Amygdala (tissue), 56 donors: ENCODE measurements around the gene MCEE.
"Not testable (repeated sequence)": the region's sequence is repeated elsewhere in the genome, so short reads cannot be mapped to it uniquely, and the experiment has no call there.

Source experiments
- DNase-seq, 56 donors: peaks; one replicate each; lab custom pipeline; 2025; lab: John Stamatoyannopoulos, UW

The MCEE gene

GRCh38 chr2:71129114-71129901 lies 721 bp downstream of the MCEE start:
- DNase-seq, result no peak

GRCh38 chr2:71126957-71127356 lies 3.1 kb downstream of the MCEE start:
- no peak for DNase-seq

- no peak for DNase-seq
Measured at GRCh38 chr2:71125506-71126294, 4.3 kb downstream of the MCEE start.

- DNase-seq, result no peak
Measured at GRCh38 chr2:71122387-71123298, 7.4 kb downstream of the MCEE start.

GRCh38 chr2:71121479-71121878 lies 8.6 kb downstream of the MCEE start:
- DNase-seq, result no peak

GRCh38 chr2:71120195-71120594 lies 9.8 kb downstream of the MCEE start:
- DNase-seq, result no peak

- no peak for DNase-seq
Measured at GRCh38 chr2:71117063-71117462, 13.0 kb downstream of the MCEE start.

- no peak for DNase-seq
Measured at GRCh38 chr2:71113843-71114242, 16.2 kb downstream of the MCEE start.

GRCh38 chr2:71108091-71108490 lies 21.9 kb downstream of the MCEE start:
- no peak for DNase-seq

- DNase-seq, result not testable (repeated sequence)
Measured at GRCh38 chr2:71106463-71106862, 23.6 kb downstream of the MCEE start.

GRCh38 chr2:71103809-71104208 lies 26.2 kb downstream of the MCEE start:
- no peak for DNase-seq

GRCh38 chr2:71102981-71103681 lies 26.9 kb downstream of the MCEE start:
- DNase-seq, result no peak

- DNase-seq, result no peak
Measured at GRCh38 chr2:71101656-71102055, 28.4 kb downstream of the MCEE start.

- peak in 8 of 56 donors; percentile 5 to 65 (median 8) for DNase-seq
Measured at GRCh38 chr2:71100195-71100964, 29.6 kb downstream of the MCEE start.

- peak in 1 of 56 donors; percentile 11 for DNase-seq
Measured at GRCh38 chr2:71092491-71093260, 37.4 kb downstream of the MCEE start.

- DNase-seq, result not testable (repeated sequence)
Measured at GRCh38 chr2:71091808-71092207, 38.2 kb downstream of the MCEE start.

GRCh38 chr2:71089475-71089874 lies 40.6 kb downstream of the MCEE start:
- DNase-seq, result not testable (repeated sequence)

GRCh38 chr2:71085325-71086003 lies 44.6 kb downstream of the MCEE start:
- DNase-seq, result not testable (repeated sequence)
